Measurements from ENCODE around the gene CYTL1. TPM values are rescaled to one million over a fixed set of nuclear protein-coding genes. Genes with fewer than 3 reads are reported as not detected.

CYTL1 gene
- total RNA-seq, 3 donors from 2014 or later: 0.44 to 1.9 (median 0.66) TPM

DNA sequence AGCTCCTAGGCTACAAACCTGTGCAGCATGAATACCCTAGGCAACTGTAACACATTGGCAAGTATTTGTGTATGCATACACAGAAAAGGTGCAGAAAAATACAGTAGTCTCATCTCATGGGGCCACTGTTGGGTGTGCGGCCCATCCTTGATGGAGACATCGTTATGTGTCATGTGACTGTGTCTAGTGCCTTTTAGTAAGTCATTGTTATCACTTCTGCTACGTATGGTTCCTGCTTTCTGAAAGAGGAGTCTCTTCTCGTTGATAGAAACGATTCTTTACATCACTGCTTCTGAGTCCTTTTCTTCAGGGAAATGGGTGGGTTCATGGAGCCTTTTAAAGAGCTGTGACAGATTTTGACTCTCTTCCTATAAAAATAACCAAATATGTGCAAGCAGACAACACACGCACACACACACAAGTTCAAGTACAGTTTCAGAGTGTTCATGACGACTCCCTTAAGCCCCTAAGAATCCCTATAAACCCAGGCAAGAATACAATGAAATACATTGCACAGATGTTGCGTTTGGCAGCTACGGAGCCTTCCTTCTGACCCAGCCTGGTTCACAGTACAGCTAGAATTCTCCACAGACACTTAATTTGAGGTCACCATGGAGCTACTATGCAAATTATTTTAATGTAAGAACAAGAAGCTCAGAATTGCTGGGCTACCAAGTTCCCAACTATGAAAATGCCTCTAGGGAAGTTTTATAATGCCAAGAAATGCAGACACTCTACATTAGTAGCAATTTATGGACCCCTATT, 21.8 kb upstream of the CYTL1 start:
- Histone ChIP-seq H3K4me3 (no peak overlapping the region), H3K4me1 (no peaks in the 10 kb centered on the region), H3K27me3 (no peaks in the 10 kb centered on the region), H3K9me3 (no peaks in the 10 kb centered on the region), H3K36me3 (no peaks in the 10 kb centered on the region), H3K27ac (no peak overlapping the region)
- TF ChIP-seq POLR2A (IDR thresholded peaks at IDR 0.05) (no peak), POLR2AphosphoS5 (IDR thresholded peaks at IDR 0.05) (no peak), CTCF (IDR thresholded peaks at IDR 0.05) (no peak)
- intact Hi-C loops (cut with DNase I; ENCODE audit: low total_unique reads): no loop called here
- no peak for DNase-seq (ENCODE audit: low spot score in 2 of 2)

DNA sequence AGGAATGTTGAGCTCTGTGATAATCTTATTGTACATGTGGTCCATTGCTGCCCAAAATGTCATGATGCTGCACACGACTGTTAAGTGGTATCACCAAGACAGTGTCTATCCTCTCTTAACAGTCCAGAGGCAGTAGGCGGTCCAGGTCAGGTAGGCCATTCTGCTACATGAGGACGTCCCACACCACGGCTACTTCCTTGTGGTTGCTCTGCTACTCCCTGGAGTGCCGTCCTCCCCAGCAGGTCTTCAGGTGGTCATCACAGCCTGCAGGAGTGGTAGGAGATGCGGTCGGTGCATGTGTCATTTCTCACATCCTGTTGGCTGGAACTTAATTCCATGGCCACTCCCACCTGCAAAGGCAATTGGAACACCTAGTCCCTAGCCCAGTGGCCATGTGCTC, 20.5 kb upstream of the CYTL1 start:
- Histone ChIP-seq H3K9me3 (no peaks in the 10 kb centered on the region), H3K27me3 (no peaks in the 10 kb centered on the region), H3K27ac (no peak overlapping the region), H3K4me3 (no peak overlapping the region), H3K4me1 (no peaks in the 10 kb centered on the region), H3K36me3 (no peaks in the 10 kb centered on the region)
- intact Hi-C loops (cut with DNase I; ENCODE audit: low total_unique reads): no loop called here
- TF ChIP-seq POLR2A (IDR thresholded peaks at IDR 0.05) (no peak), POLR2AphosphoS5 (IDR thresholded peaks at IDR 0.05) (no peak), CTCF (IDR thresholded peaks at IDR 0.05) (no peak)
- DNase-seq (ENCODE audit: low spot score in 2 of 2): no peak

- DNase-seq (ENCODE audit: low spot score in 2 of 2): no peak
- H3K4me3 ChIP-seq: no peak overlapping the region
Measured at GRCh38 chr4:5037553-5038551, 18.6 kb upstream of the CYTL1 start.

GRCh38 chr4:5036239-5036638, 17.0 kb upstream of the CYTL1 start:
- TF ChIP-seq POLR2A (IDR thresholded peaks at IDR 0.05): no peak
- TF ChIP-seq POLR2AphosphoS5 (IDR thresholded peaks at IDR 0.05): no peak
- no peak for TF ChIP-seq CTCF (IDR thresholded peaks at IDR 0.05)
- Histone ChIP-seq H3K27me3 (no peaks in the 10 kb centered on the region), H3K4me1 (no peaks in the 10 kb centered on the region)

More at GRCh38 chr4:5037553-5038551, 18.6 kb upstream of the CYTL1 start:
- intact Hi-C loops (cut with DNase I; ENCODE audit: low total_unique reads): no loop called here
- Histone ChIP-seq H3K27me3 (no peaks in the 10 kb centered on the region), H3K4me1 (no peaks in the 10 kb centered on the region), H3K27ac (no peak overlapping the region), H3K9me3 (no peaks in the 10 kb centered on the region), H3K36me3 (no peaks in the 10 kb centered on the region)
- no peak for TF ChIP-seq CTCF (IDR thresholded peaks at IDR 0.05)
- no peak for TF ChIP-seq POLR2A (IDR thresholded peaks at IDR 0.05)
- peak in 1 of 3 donors; percentile 31 for TF ChIP-seq POLR2AphosphoS5 (IDR thresholded peaks at IDR 0.05)

More at GRCh38 chr4:5036239-5036638, 17.0 kb upstream of the CYTL1 start:
- no peaks in the 10 kb centered on the region for H3K9me3 ChIP-seq
- H3K4me3 ChIP-seq: no peak overlapping the region
- H3K27ac ChIP-seq: no peak overlapping the region
- no peak for DNase-seq (ENCODE audit: low spot score in 2 of 2)
- H3K36me3 ChIP-seq: no peaks in the 10 kb centered on the region
- intact Hi-C loops (cut with DNase I; ENCODE audit: low total_unique reads): no loop called here

All from breast epithelium (tissue), 4 donors.